IMR-90 (cell line): ENCODE results near the gene INPP4A. TPM values are rescaled to one million over a fixed set of nuclear protein-coding genes. Genes with fewer than 3 reads are reported as not detected.

Experiments
- ATAC-seq: fragments of 200-7000 bp; cut with Tn5 transposase; 2 replicates; pipeline ENCODE4 v1.9.1; 2020; ENCODE audit warnings: low read depth, mild to moderate bottlenecking, moderate library complexity
- BruUV-seq: library from RNA; stranded (reverse); fragments of 400-500 nt; replicated peaks from 2 replicates; lab custom pipeline; 2021; lab: Mats Ljungman, UMichigan
- CTCF ChIA-PET: fragments of 300-600 bp; formaldehyde crosslinking; extraction: SDS; loops from one replicate; lab custom pipeline; 2021; ENCODE audit warnings: antibody characterized with exemption; lab: Yijun Ruan, JAX
- POLR2A ChIA-PET: fragments of 300-600 bp; sonication (Branson Sonifier 250); formaldehyde crosslinking; loops from one replicate; lab custom pipeline; 2022; ENCODE audit warnings: antibody characterized with exemption; ENCODE audit not compliant: unreplicated experiment; lab: Charles Lee
- DNase-seq: peaks from one replicate; pipeline ENCODE4 v3.0.0; 2013
- H2AFZ ChIP-seq: replicated peaks from 2 replicates; pipeline ENCODE3; 2013; ENCODE audit warnings: low read length, mild to moderate bottlenecking; ENCODE audit not compliant: poor library complexity
- H2AK5ac ChIP-seq: 2 replicates; pipeline ENCODE4 v1.6.1; 2013; ENCODE audit warnings: low read depth, low read length, inconsistent platforms
- H2AK9ac ChIP-seq: replicated peaks from 2 replicates; pipeline ENCODE3; 2013; ENCODE audit warnings: mild to moderate bottlenecking, low read depth, low read length, moderate library complexity; ENCODE audit not compliant: poor library complexity
- H2BK120ac ChIP-seq: 2 replicates; pipeline ENCODE4 v1.6.1; 2013; ENCODE audit warnings: low read depth, low read length, inconsistent platforms
- H2BK15ac ChIP-seq: 3 replicates; pipeline ENCODE4 v1.6.1; 2013; ENCODE audit warnings: low read depth, low read length, inconsistent platforms
- H2BK20ac ChIP-seq: 2 replicates; pipeline ENCODE4 v1.6.1; 2013; ENCODE audit warnings: low read depth, mild to moderate bottlenecking, inconsistent platforms, low read length, moderate library complexity
- H2BK5ac ChIP-seq: 2 replicates; pipeline ENCODE4 v1.6.1; 2013; ENCODE audit warnings: mild to moderate bottlenecking, low read depth, low read length, inconsistent platforms; ENCODE audit not compliant: poor library complexity, severe bottlenecking
- H3K14ac ChIP-seq: replicated peaks from 2 replicates; pipeline ENCODE4 v1.6.1; 2013; ENCODE audit warnings: low read depth, low read length, inconsistent platforms
- H3K18ac ChIP-seq: 2 replicates; pipeline ENCODE4 v1.6.1; 2013; ENCODE audit warnings: low read depth, low read length, control low read depth
- H3K23ac ChIP-seq: 2 replicates; pipeline ENCODE4 v1.6.1; 2013; ENCODE audit warnings: low read depth, low read length, inconsistent platforms
- H3K27ac ChIP-seq: 2 replicates; pipeline ENCODE4 v1.5.1; 2013; ENCODE audit warnings: mild to moderate bottlenecking, control low read depth, low read length; ENCODE audit not compliant: insufficient read depth
- H3K27me3 ChIP-seq: 2 replicates; pipeline ENCODE4 v1.6.1; 2013; ENCODE audit warnings: low read length; ENCODE audit not compliant: control insufficient read depth, insufficient read depth
- H3K36me3 ChIP-seq: 2 replicates; pipeline ENCODE4 v1.6.1; 2013; ENCODE audit warnings: low read length, mixed read lengths; ENCODE audit not compliant: control insufficient read depth, insufficient read depth
- H3K4ac ChIP-seq: 2 replicates; pipeline ENCODE4 v1.6.1; 2013; ENCODE audit warnings: low read depth, low read length, inconsistent platforms
- H3K4me1 ChIP-seq: 2 replicates; pipeline ENCODE4 v1.6.1; 2013; ENCODE audit warnings: low read length, mixed read lengths; ENCODE audit not compliant: control insufficient read depth, insufficient read depth
- H3K4me2 ChIP-seq: 2 replicates; pipeline ENCODE4 v1.6.1; 2013; ENCODE audit warnings: low read depth, mild to moderate bottlenecking, control low read depth, low read length, moderate library complexity
- H3K4me3 ChIP-seq: 2 replicates; pipeline ENCODE4 v1.5.1; 2013; ENCODE audit warnings: low read depth, mild to moderate bottlenecking, control low read depth, low read length, moderate library complexity; ENCODE audit not compliant: insufficient read depth
- H3K56ac ChIP-seq: 2 replicates; pipeline ENCODE4 v1.6.1; 2013; ENCODE audit warnings: low read length, inconsistent platforms; ENCODE audit not compliant: insufficient read depth; ENCODE audit errors: extremely low read depth
- H3K79me1 ChIP-seq, 2 experiments: 2 replicates each; pipeline ENCODE4 v1.6.1; 2013; ENCODE audit warnings: low read length in 2 of 2, inconsistent platforms in 1 of 2, low read depth in 1 of 2
- H3K9ac ChIP-seq: 2 replicates; pipeline ENCODE4 v1.6.1; 2013; ENCODE audit warnings: low read depth, low read length, control low read depth
- H3K9me1 ChIP-seq: 2 replicates; pipeline ENCODE4 v1.6.1; 2013; ENCODE audit warnings: low read length, inconsistent platforms; ENCODE audit not compliant: insufficient read depth
- H3K9me3 ChIP-seq: 2 replicates; pipeline ENCODE4 v1.6.1; 2013; ENCODE audit warnings: low read length; ENCODE audit not compliant: control insufficient read depth, insufficient read depth
- H4K20me1 ChIP-seq: 2 replicates; pipeline ENCODE4 v1.6.1; 2013; ENCODE audit warnings: low read length, inconsistent platforms; ENCODE audit not compliant: insufficient read depth
- H4K5ac ChIP-seq: 2 replicates; pipeline ENCODE4 v1.6.1; 2013; ENCODE audit warnings: mild to moderate bottlenecking, low read depth, low read length, control low read depth
- H4K8ac ChIP-seq, 2 experiments: 2 replicates each; pipeline ENCODE4 v1.6.1; 2013; ENCODE audit warnings: low read depth in 2 of 2, low read length in 2 of 2, control low read depth in 1 of 2, inconsistent platforms in 1 of 2
- H4K91ac ChIP-seq: 2 replicates; pipeline ENCODE4 v1.6.1; 2013; ENCODE audit warnings: low read depth, low read length, inconsistent platforms; ENCODE audit not compliant: insufficient read depth
- CEBPB ChIP-seq: IDR thresholded peaks from 2 replicates; pipeline ENCODE4 v1.6.1; 2012; ENCODE audit warnings: low read depth, low read length, improper control_type of control experiment
- MAZ ChIP-seq: IDR thresholded peaks from 2 replicates; pipeline ENCODE4 v1.6.1; 2012; ENCODE audit warnings: low read depth, mild to moderate bottlenecking, low read length, improper control_type of control experiment, moderate library complexity, borderline replicate concordance
- WGBS, 2 experiments: methylation state at CpG; one replicate each; pipeline versions ENCODE4 v1.1.5 to v1.1.7; 2013; ENCODE audit warnings: missing lambda C conversion rate in 2 of 2; ENCODE audit not compliant: insufficient read length in 1 of 2; ENCODE audit errors: extremely low coverage in 2 of 2; 5-methylcytosine and 5-hydroxymethylcytosine counted together
- dilution Hi-C: fragments of 300-500 bp; cut with HindIII; formaldehyde crosslinking; loops from one replicate; pipeline ENCODE4 v1.14.3; 2018; ENCODE audit warnings: low sequenced_read_pairs; ENCODE audit not compliant: unreplicated experiment
- in situ Hi-C: fragments of 300-500 bp; cut with MboI; formaldehyde crosslinking; loops from 3 replicates; pipeline ENCODE4 v1.14.3; 2019; ENCODE audit warnings: low sequenced_read_pairs, inconsistent platforms, mixed read lengths
- intact Hi-C: fragments of 100-400 bp; cut with micrococcal nuclease; formaldehyde crosslinking; loops from 2 replicates; pipeline ENCODE4 v1.10.0; 2022
- polyA plus RNA-seq, 3 experiments: library from polyadenylated mRNA; depleted of rRNA; stranded (reverse); fragments of >200 nt; gene quantifications; 2 replicates each; pipeline ENCODE4 v1.2.3, GENCODE V29; 2012; ENCODE audit warnings: low replicate concordance in 1 of 3
- total RNA-seq: library from RNA; depleted of rRNA; stranded (reverse); fragments of >200 nt; gene quantifications from 2 replicates; pipeline ENCODE4 v1.2.3, GENCODE V29; 2012
- TF ChIP-seq, protein P1 (sequence below): fragments of 150-350 bp; IDR thresholded peaks from 2 replicates; pipeline ENCODE4 v1.6.1; 2017; ENCODE audit warnings: mild to moderate bottlenecking, antibody characterized with exemption, low read length, low read depth

Gene INPP4A
- total and polyA plus RNA-seq, 2 of the 4 experiments (the other 2 are of a cell fraction) = 14.5 to 27.1 TPM

DNA sequence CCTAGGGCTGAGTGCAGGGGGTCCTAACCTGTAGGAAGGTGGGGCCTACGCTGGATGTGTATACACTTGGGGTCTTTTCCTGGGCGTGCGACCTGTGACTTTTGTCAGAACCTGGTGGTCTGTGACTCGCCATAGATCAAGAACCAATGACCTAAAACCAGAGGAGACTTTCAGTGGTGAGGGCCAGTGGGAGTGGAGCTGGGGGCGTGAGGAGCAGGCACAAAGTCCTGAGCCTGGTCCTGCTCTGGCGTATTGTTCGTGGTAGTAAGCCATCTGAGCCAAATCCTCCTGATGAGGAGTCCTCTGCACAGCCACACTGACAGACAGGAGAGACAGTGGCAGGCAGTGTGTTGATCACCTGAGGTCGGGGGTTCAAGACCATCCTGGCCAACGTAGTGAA lies 8.9 kb downstream of the INPP4A start:
- peaks cover 25 to 90% of the 10 kb centered on the region in 2 experiments for H3K79me1 ChIP-seq
- H3K9ac ChIP-seq = no peak overlapping the region
- H3K4me2 ChIP-seq = no peak overlapping the region
- 100% methylated on average over 3 of the region's 9 CpGs; no CpG with 5 or more reads in 1 of the 2 experiments for WGBS, 2 experiments
- no peak overlapping the region for H2AK9ac ChIP-seq
- H3K36me3 ChIP-seq = no peaks in the 10 kb centered on the region
- ChIA-PET CTCF (no interaction called here), POLR2A (interaction anchor here (0.6 kb wide), 2 partner anchors 19 to 500 kb away, joined by 3 to 4 read pairs; no protein-coding TSS in a partner anchor)
- H4K91ac ChIP-seq = no peak overlapping the region
- no peak overlapping the region for H2BK20ac ChIP-seq
- BruUV-seq = no TSS peak
- no peak overlapping the region for H4K8ac ChIP-seq
- peak overlapping the region; percentile 61; the same call in 1 of the 2 replicates for H2AK5ac ChIP-seq
- ATAC-seq = no peak
- dilution Hi-C loops = no loop called here
- H2BK5ac ChIP-seq = no peak overlapping the region
- H2BK120ac ChIP-seq = no peak overlapping the region
- DNase-seq = no peak
- no peaks in the 10 kb centered on the region for H3K27me3 ChIP-seq
- intact Hi-C loops = no loop called here
- no peak overlapping the region for H3K27ac ChIP-seq
- H4K20me1 ChIP-seq = peaks cover 54% of the 10 kb centered on the region
- in situ Hi-C loops = no loop called here
- no peak overlapping the region for H3K4me3 ChIP-seq
- H3K4me1 ChIP-seq = peaks cover 20% of the 10 kb centered on the region
- no peak overlapping the region for H3K23ac ChIP-seq
- no peak overlapping the region for H4K5ac ChIP-seq
- no peak overlapping the region for H3K18ac ChIP-seq
- no peak overlapping the region for H3K56ac ChIP-seq
- H3K9me1 ChIP-seq = peaks cover 32% of the 10 kb centered on the region
- no peak overlapping the region for H2AFZ ChIP-seq
- no peak for TF ChIP-seq CEBPB
- no peak for TF ChIP-seq MAZ
- TF ChIP-seq, protein P1, sequence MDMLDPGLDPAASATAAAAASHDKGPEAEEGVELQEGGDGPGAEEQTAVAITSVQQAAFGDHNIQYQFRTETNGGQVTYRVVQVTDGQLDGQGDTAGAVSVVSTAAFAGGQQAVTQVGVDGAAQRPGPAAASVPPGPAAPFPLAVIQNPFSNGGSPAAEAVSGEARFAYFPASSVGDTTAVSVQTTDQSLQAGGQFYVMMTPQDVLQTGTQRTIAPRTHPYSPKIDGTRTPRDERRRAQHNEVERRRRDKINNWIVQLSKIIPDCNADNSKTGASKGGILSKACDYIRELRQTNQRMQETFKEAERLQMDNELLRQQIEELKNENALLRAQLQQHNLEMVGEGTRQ = no peak
- no peak overlapping the region; the same call in 1 of the 2 replicates for H3K4ac ChIP-seq
- H3K14ac ChIP-seq = no peak overlapping the region
- no peaks in the 10 kb centered on the region for H3K9me3 ChIP-seq
- no peak overlapping the region for H2BK15ac ChIP-seq
